ENCODE results near the gene RPS14. TPM values are rescaled to one million over a fixed set of nuclear protein-coding genes. Genes with fewer than 3 reads are reported as not detected.

The RPS14 gene
- polyA plus RNA-seq, 1 donor from 2014 or later, result 3,490 TPM

DNA sequence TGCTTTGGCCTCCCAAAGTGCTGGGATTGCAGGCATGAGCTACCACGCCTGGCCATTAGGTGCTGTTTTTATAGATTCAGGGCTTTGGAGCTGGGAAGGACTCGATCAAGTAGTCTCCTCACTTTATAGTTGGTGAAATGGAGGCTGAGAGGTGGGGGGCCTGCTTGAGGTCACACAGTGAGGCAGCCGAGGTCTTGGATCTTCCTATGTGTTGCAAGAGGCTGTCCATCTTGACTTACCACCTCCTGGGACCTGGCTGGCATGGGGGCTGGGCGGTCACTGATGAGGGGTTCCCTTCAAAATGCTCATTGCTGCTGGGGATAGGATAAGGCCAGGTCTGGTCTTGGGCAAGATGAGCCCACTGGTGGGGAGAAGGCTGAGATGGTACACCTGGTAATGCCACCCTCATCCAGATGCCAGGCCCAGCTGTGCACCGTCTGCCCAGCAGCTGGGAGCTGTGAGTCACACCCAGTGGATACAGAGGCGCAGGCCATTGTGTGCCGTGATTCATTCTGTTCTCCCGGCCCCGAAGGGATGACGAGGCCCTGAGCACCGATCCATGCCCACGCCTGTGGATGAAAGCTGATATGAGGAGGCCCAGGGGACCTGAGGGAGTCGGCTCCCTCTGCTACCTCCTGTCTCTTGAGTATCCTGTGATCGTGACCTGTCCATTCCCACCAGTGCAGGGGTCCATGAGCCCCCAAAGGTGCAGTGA, 47.9 kb upstream of the RPS14 start:
- H3K36me3 ChIP-seq (ENCODE audit: insufficient read depth, low read length), result no peaks in the 10 kb centered on the region
- no peak overlapping the region for H3K9ac ChIP-seq (ENCODE audit: low read length)
- H3K9me2 ChIP-seq (ENCODE audit: insufficient read depth, low read length), result no peaks in the 10 kb centered on the region
- H3K4me2 ChIP-seq (ENCODE audit: low read length), result no peak overlapping the region
- H4K20me1 ChIP-seq (ENCODE audit: insufficient read depth), result no peaks in the 10 kb centered on the region
- H3K9me3 ChIP-seq (ENCODE audit: low read length), result no peaks in the 10 kb centered on the region
- H3K27ac ChIP-seq (ENCODE audit: low read length), result no peak overlapping the region
- TF ChIP-seq, protein P1, sequence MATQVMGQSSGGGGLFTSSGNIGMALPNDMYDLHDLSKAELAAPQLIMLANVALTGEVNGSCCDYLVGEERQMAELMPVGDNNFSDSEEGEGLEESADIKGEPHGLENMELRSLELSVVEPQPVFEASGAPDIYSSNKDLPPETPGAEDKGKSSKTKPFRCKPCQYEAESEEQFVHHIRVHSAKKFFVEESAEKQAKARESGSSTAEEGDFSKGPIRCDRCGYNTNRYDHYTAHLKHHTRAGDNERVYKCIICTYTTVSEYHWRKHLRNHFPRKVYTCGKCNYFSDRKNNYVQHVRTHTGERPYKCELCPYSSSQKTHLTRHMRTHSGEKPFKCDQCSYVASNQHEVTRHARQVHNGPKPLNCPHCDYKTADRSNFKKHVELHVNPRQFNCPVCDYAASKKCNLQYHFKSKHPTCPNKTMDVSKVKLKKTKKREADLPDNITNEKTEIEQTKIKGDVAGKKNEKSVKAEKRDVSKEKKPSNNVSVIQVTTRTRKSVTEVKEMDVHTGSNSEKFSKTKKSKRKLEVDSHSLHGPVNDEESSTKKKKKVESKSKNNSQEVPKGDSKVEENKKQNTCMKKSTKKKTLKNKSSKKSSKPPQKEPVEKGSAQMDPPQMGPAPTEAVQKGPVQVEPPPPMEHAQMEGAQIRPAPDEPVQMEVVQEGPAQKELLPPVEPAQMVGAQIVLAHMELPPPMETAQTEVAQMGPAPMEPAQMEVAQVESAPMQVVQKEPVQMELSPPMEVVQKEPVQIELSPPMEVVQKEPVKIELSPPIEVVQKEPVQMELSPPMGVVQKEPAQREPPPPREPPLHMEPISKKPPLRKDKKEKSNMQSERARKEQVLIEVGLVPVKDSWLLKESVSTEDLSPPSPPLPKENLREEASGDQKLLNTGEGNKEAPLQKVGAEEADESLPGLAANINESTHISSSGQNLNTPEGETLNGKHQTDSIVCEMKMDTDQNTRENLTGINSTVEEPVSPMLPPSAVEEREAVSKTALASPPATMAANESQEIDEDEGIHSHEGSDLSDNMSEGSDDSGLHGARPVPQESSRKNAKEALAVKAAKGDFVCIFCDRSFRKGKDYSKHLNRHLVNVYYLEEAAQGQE (IDR thresholded peaks at IDR 0.05; ENCODE audit: borderline replicate concordance), result no peak
- TF ChIP-seq POLR2AphosphoS5 (IDR thresholded peaks at IDR 0.05) (no peak), EZH2 (IDR thresholded peaks at IDR 0.05; ENCODE audit: borderline replicate concordance, insufficient read depth, low read length, poor library complexity, severe bottlenecking) (no peak), EP300 (conservative IDR thresholded peaks at IDR 0.05; ENCODE audit: poor library complexity, severe bottlenecking) (no peak), TAF1 (IDR thresholded peaks at IDR 0.05; ENCODE audit: low read depth) (no peak), SMC3 (conservative IDR thresholded peaks at IDR 0.05; ENCODE audit: poor library complexity) (no peak), RAD21 (conservative IDR thresholded peaks at IDR 0.05) (no peak), MXI1 (conservative IDR thresholded peaks at IDR 0.05; ENCODE audit: poor library complexity, severe bottlenecking) (no peak)
- TF ChIP-seq, protein P2, sequence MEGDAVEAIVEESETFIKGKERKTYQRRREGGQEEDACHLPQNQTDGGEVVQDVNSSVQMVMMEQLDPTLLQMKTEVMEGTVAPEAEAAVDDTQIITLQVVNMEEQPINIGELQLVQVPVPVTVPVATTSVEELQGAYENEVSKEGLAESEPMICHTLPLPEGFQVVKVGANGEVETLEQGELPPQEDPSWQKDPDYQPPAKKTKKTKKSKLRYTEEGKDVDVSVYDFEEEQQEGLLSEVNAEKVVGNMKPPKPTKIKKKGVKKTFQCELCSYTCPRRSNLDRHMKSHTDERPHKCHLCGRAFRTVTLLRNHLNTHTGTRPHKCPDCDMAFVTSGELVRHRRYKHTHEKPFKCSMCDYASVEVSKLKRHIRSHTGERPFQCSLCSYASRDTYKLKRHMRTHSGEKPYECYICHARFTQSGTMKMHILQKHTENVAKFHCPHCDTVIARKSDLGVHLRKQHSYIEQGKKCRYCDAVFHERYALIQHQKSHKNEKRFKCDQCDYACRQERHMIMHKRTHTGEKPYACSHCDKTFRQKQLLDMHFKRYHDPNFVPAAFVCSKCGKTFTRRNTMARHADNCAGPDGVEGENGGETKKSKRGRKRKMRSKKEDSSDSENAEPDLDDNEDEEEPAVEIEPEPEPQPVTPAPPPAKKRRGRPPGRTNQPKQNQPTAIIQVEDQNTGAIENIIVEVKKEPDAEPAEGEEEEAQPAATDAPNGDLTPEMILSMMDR (IDR thresholded peaks at IDR 0.05; ENCODE audit: poor library complexity, severe bottlenecking), result no peak
- H2AFZ ChIP-seq (ENCODE audit: low read depth, low read length), result no peak overlapping the region
- H3F3A ChIP-seq (ENCODE audit: insufficient read depth, low read length, poor library complexity, severe bottlenecking), result no peaks in the 10 kb centered on the region
- H3K4me3 ChIP-seq (ENCODE audit: low read length), result no peak overlapping the region
- H3K79me2 ChIP-seq (replicated peaks; ENCODE audit: insufficient read depth, low read length), result peaks cover 50% of the 10 kb centered on the region
- no peaks in the 10 kb centered on the region for H3K27me3 ChIP-seq (ENCODE audit: insufficient read depth, low read depth, low read length)

DNA sequence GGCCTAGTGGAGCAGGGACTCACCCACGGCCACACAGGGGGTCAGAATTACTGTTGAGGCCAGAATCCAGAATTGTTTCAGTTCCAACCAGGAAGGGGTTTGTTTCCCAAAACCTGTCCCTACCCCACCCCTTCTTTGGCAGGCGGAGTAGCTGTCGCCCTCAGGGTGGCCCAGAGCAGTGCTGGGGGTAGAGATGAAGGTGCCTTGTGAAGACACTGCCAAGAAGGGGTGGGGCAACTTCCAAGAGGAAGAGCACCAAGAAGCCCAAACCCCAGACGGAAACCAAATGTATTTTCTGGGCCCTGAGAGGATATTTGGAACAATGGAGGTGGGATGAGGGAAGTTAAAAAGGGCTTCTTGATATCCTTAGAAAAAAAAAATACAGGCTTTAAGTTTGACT, 47.0 kb upstream of the RPS14 start:
- no peaks in the 10 kb centered on the region for H3F3A ChIP-seq (ENCODE audit: insufficient read depth, low read length, poor library complexity, severe bottlenecking)
- no peak overlapping the region for H3K4me3 ChIP-seq (ENCODE audit: low read length)
- no peak overlapping the region for H3K4me2 ChIP-seq (ENCODE audit: low read length)
- H3K9me3 ChIP-seq (ENCODE audit: low read length), result no peaks in the 10 kb centered on the region
- H4K20me1 ChIP-seq (ENCODE audit: insufficient read depth), result no peaks in the 10 kb centered on the region
- H2AFZ ChIP-seq (ENCODE audit: low read depth, low read length), result no peak overlapping the region
- H3K36me3 ChIP-seq (ENCODE audit: insufficient read depth, low read length), result no peaks in the 10 kb centered on the region
- H3K79me2 ChIP-seq (replicated peaks; ENCODE audit: insufficient read depth, low read length), result peaks cover 46% of the 10 kb centered on the region
- TF ChIP-seq, protein P1 (IDR thresholded peaks at IDR 0.05; ENCODE audit: borderline replicate concordance), result no peak
- TF ChIP-seq, protein P2 (IDR thresholded peaks at IDR 0.05; ENCODE audit: poor library complexity, severe bottlenecking), result no peak
- no peak for TF ChIP-seq SMC3 (conservative IDR thresholded peaks at IDR 0.05; ENCODE audit: poor library complexity)
- no peak for TF ChIP-seq TAF1 (IDR thresholded peaks at IDR 0.05; ENCODE audit: low read depth)
- TF ChIP-seq POLR2AphosphoS5 (IDR thresholded peaks at IDR 0.05), result no peak
- TF ChIP-seq RAD21 (conservative IDR thresholded peaks at IDR 0.05), result no peak
- no peak for TF ChIP-seq MXI1 (conservative IDR thresholded peaks at IDR 0.05; ENCODE audit: poor library complexity, severe bottlenecking)
- TF ChIP-seq EP300 (conservative IDR thresholded peaks at IDR 0.05; ENCODE audit: poor library complexity, severe bottlenecking), result no peak
- no peak for TF ChIP-seq EZH2 (IDR thresholded peaks at IDR 0.05; ENCODE audit: borderline replicate concordance, insufficient read depth, low read length, poor library complexity, severe bottlenecking)
- no peaks in the 10 kb centered on the region for H3K27me3 ChIP-seq (ENCODE audit: insufficient read depth, low read depth, low read length)
- no peak overlapping the region for H3K9ac ChIP-seq (ENCODE audit: low read length)
- no peak overlapping the region for H3K27ac ChIP-seq (ENCODE audit: low read length)
- no peaks in the 10 kb centered on the region for H3K9me2 ChIP-seq (ENCODE audit: insufficient read depth, low read length)

Measured in neural cell (in vitro differentiated cells).